ENCODE results near the gene CYP3A4.
"Not testable (repeated sequence)": the region's sequence is repeated elsewhere in the genome, so short reads cannot be mapped to it uniquely, and the experiment has no call there.

The CYP3A4 gene

GRCh38 chr7:99784007-99784406 is at the start of gene CYP3A4:
Gene CYP3A4 (minus strand): TSS chr7:99784184. CDS start chr7:99784081, 103 bp downstream.
- no peak for DNase-seq (ENCODE audit: low spot score)

- DNase-seq (ENCODE audit: low spot score) = no peak
Measured at GRCh38 chr7:99833289-99833877, 49.4 kb upstream of the CYP3A4 start.

- no peak for DNase-seq (ENCODE audit: low spot score)
Measured at GRCh38 chr7:99831595-99831994, 47.6 kb upstream of the CYP3A4 start.

- DNase-seq (ENCODE audit: low spot score) = no peak
Measured at GRCh38 chr7:99829524-99830160, 45.7 kb upstream of the CYP3A4 start.

- DNase-seq (ENCODE audit: low spot score) = no peak
Measured at GRCh38 chr7:99828811-99829210, 44.8 kb upstream of the CYP3A4 start.

- no peak for DNase-seq (ENCODE audit: low spot score)
Measured at GRCh38 chr7:99827040-99827778, 43.2 kb upstream of the CYP3A4 start.

GRCh38 chr7:99825873-99826272 is 41.9 kb upstream of the CYP3A4 start:
- no peak for DNase-seq (ENCODE audit: low spot score)

GRCh38 chr7:99825452-99825851 is 41.5 kb upstream of the CYP3A4 start:
- DNase-seq (ENCODE audit: low spot score) = no peak

GRCh38 chr7:99824091-99824490 is 40.1 kb upstream of the CYP3A4 start:
- no peak for DNase-seq (ENCODE audit: low spot score)

GRCh38 chr7:99822731-99823718 is 39.0 kb upstream of the CYP3A4 start:
- no peak for DNase-seq (ENCODE audit: low spot score)

- DNase-seq (ENCODE audit: low spot score) = no peak
Measured at GRCh38 chr7:99820408-99821027, 36.5 kb upstream of the CYP3A4 start.

- DNase-seq (ENCODE audit: low spot score) = no peak
Measured at GRCh38 chr7:99808766-99809165, 24.8 kb upstream of the CYP3A4 start.

GRCh38 chr7:99806839-99807478 is 23.0 kb upstream of the CYP3A4 start:
- no peak for DNase-seq (ENCODE audit: low spot score)

- DNase-seq (ENCODE audit: low spot score) = no peak
Measured at GRCh38 chr7:99805641-99806040, 21.7 kb upstream of the CYP3A4 start.

GRCh38 chr7:99803118-99803517 is 19.1 kb upstream of the CYP3A4 start:
- not testable (repeated sequence) for DNase-seq (ENCODE audit: low spot score)

- DNase-seq (ENCODE audit: low spot score) = not testable (repeated sequence)
Measured at GRCh38 chr7:99801407-99801806, 17.4 kb upstream of the CYP3A4 start.

- no peak for DNase-seq (ENCODE audit: low spot score)
Measured at GRCh38 chr7:99798972-99799371, 15.0 kb upstream of the CYP3A4 start.

- DNase-seq (ENCODE audit: low spot score) = not testable (repeated sequence)
Measured at GRCh38 chr7:99795864-99796263, 11.9 kb upstream of the CYP3A4 start.

- DNase-seq (ENCODE audit: low spot score) = no peak
Measured at GRCh38 chr7:99794585-99795502, 10.9 kb upstream of the CYP3A4 start.

- no peak for DNase-seq (ENCODE audit: low spot score)
Measured at GRCh38 chr7:99793443-99793842, 9.5 kb upstream of the CYP3A4 start.
